ENCODE measurements around the gene CNIH2.
A peak's percentile ranks its signal among the peaks of the same experiment; 100 is the strongest.

The CNIH2 gene

DNA sequence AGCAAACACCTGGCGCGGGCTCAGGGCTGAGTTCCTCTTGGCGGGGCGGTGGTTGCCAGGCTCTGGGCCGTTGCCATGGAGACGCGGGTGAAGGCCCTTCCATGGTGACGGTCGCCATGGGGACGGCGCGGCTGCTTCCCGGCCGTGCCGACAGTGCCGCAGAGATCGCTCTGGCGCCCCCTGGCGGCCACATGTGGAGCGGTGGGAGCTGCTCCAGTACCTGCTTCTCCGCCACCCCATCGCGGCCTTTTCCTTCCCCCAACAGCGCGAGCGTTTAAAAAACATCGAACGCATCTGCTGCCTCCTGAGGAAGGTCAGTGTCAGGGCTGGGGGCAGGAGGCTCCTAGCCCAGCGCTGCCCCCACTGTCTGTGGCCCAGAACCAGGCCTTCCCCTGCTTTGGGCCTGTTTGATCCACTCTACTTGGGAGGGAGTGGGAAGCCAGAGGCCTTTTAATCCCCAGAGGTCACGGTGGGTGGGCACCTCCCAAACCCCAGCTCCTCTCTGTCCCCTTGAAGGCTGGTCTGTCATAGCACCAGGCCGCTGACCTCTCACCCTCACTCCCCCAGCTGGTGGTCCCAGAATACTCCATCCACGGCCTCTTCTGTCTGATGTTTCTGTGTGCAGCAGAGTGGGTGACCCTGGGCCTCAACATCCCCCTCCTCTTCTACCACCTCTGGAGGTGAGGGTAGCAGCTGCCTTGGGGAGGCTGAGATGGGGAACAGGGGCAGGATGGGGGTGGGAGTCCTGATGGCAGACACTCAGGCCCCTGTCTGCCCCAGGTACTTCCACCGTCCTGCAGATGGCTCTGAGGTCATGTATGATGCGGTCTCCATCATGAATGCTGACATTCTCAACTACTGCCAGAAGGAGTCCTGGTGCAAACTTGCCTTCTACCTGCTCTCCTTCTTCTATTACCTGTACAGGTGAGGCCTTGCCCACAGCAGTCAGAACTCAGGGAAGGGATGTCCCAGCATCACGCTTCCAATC lies 4.8 kb downstream of the CNIH2 start:
- DNase-seq (ENCODE audit: low read depth in 1 of 2, low spot score in 1 of 2): peak; percentile 97 to 98
- no peak for TF ChIP-seq JUND (IDR thresholded peaks at IDR 0.05; ENCODE audit: low read depth)
- in situ Hi-C loops (cut with HindIII; ENCODE audit: low pct_unique_long_range_greater_than_20kb, low sequenced_read_pairs): no loop called here

DNA sequence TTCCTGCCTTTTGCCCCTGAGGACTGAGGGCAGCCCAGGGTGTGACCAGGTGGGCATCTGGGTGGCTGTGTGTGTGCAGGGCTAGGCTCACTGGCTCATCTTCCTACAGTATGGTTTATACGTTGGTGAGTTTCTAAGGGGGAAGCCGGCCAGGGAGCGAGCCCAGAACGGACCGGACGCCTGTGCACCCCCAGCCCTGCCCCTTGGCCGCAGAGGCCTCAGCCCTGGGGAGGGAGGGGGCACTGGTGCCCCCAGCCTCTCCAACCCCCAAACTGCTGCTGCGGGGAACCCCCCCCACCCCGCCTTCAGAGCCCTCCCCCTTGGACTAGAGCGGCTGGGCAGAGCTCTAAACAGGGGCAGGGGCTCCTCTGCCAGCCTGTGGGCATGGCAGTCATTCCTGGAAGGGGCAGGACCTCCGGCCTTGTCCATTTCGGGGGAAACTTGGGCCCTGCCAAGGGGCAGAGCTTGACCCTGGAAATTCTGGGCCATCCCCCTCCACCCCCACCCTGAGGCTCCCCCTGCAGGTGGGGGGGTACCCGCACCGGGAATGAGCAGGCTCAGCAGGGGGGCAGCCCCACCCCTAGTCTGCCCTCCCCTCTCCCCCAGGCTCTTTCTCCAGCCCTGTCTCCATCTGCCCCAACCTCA lies 5.6 kb downstream of the CNIH2 start:
- in situ Hi-C loops (cut with HindIII; ENCODE audit: low pct_unique_long_range_greater_than_20kb, low sequenced_read_pairs): no loop called here
- TF ChIP-seq JUND (IDR thresholded peaks at IDR 0.05; ENCODE audit: low read depth): no peak
- DNase-seq (ENCODE audit: low read depth in 1 of 2, low spot score in 1 of 2): no peak

DNA sequence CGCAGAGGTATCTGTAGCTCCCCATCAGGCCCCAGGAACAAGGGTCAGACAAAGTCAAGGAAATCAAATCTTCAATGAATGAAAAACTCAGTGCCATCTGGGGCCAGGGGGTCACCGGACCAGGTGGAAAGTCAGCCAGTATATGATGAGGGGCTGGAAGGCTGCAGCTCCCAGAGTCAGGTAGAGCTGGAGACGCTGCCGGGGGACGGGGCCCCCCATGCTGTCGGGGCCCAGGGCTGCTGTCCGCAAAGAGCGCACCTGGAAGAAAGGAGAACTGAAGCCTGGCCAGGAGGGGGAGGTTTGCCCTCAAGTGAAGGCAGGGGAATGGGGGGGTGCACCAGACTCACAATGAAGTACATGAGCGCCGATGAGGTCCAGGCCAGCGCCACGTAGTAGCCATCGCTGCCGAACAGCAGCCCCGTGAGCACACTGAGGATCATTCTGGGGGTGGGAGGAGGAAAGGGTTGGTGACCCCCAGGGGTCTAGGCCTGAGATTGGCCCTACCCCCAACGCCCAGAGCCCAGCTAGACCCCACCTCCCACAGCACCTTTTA lies 6.6 kb downstream of the CNIH2 start:
- in situ Hi-C loops (cut with HindIII; ENCODE audit: low pct_unique_long_range_greater_than_20kb, low sequenced_read_pairs): no loop called here
- TF ChIP-seq JUND (IDR thresholded peaks at IDR 0.05; ENCODE audit: low read depth): no peak

DNA sequence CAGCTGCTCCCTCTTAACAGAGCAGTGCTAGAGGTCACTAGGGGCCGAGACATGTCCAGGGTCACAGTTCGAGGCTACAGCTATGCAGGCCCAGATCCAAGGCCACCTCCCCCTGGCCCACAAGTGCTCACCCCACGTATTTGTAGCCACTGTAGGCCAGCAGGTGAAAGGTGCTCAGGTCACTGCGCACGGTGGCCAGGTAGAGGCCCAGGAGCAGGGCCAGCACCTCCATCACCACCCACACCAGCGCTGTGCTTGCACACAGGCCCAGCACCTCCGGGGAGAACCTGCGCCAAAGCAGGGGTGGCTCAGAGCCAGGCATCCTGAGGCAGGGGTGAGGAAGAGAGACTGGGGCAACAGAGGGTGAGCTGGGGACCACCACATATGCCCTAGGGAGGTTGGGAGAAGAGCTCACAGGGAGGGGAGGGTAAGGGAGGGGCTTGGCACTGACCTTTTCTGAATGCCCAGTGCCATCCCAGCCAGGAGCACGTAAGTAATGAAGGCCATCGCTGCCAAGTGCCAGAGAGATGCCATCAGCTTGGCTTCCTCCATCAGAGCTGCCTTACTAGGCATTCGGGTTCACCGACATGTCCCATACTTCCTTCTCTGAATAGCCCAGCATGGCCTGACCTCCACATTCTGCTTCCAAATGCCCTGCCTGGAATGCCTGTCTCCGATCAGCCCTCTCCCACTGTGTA lies 7.4 kb downstream of the CNIH2 start:
- in situ Hi-C loops (cut with HindIII; ENCODE audit: low pct_unique_long_range_greater_than_20kb, low sequenced_read_pairs): no loop called here
- no peak for TF ChIP-seq JUND (IDR thresholded peaks at IDR 0.05; ENCODE audit: low read depth)
- no peak for DNase-seq (ENCODE audit: low read depth in 1 of 2, low spot score in 1 of 2)

More for the DNA sequence above, 6.6 kb downstream of the CNIH2 start:
- no peak for DNase-seq (ENCODE audit: low read depth in 1 of 2, low spot score in 1 of 2)

DNA sequence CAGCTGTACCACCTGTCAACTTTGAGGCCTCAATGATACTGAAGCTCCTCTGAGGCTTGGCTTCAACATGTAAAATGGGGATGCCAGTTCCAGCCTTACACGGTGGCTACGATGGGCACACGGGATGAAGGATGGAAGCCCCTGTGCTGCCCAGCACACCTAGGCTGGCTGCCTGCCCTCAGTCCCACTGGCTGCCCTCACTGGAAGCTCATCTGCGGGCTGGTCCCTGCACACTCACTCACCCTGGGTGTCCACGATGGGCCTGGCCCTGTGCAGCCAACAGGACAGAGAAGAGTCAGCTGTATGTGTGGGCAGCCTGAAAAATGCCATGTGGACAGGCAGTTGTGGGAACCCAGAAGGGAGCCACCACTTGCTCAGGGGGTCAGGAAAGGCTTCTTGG lies 8.7 kb downstream of the CNIH2 start:
- in situ Hi-C loops (cut with HindIII; ENCODE audit: low pct_unique_long_range_greater_than_20kb, low sequenced_read_pairs): no loop called here
- no peak for TF ChIP-seq JUND (IDR thresholded peaks at IDR 0.05; ENCODE audit: low read depth)
- no peak for DNase-seq (ENCODE audit: low read depth in 1 of 2, low spot score in 1 of 2)

DNA sequence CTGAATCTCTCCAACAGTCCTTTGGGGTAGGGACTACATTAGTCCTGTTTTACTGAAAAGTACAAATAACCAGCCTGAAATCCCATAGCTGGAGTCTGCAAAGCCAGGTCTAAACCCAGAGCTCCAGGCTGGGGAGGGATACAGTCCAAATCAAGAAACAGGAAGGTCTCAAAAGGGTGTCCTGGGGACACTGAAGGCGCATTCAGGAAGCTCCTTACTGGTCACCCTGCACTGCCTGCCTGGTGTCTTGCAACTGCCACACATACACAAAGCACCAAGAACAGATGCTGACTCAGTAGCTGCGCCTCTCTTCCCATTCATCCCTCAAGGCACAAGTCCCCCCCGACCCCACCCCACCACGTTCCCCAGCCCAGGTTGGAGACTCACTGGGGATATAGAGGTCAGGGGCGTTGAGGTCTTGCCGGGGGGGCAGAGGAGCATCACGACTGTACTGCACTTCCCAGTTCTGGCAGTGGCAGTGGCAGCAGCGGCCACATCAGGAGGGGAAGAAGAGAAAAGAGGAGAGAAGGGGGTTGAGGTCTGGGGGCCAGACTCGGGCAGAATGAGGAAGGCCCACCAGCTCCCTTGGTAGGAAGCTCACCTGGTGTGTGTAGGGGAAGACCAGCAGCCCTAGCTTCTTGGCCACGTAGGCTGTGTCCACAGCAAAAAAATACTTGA lies 9.4 kb downstream of the CNIH2 start:
- DNase-seq (ENCODE audit: low read depth in 1 of 2, low spot score in 1 of 2): no peak
- no peak for TF ChIP-seq JUND (IDR thresholded peaks at IDR 0.05; ENCODE audit: low read depth)
- in situ Hi-C loops (cut with HindIII; ENCODE audit: low pct_unique_long_range_greater_than_20kb, low sequenced_read_pairs): no loop called here

DNA sequence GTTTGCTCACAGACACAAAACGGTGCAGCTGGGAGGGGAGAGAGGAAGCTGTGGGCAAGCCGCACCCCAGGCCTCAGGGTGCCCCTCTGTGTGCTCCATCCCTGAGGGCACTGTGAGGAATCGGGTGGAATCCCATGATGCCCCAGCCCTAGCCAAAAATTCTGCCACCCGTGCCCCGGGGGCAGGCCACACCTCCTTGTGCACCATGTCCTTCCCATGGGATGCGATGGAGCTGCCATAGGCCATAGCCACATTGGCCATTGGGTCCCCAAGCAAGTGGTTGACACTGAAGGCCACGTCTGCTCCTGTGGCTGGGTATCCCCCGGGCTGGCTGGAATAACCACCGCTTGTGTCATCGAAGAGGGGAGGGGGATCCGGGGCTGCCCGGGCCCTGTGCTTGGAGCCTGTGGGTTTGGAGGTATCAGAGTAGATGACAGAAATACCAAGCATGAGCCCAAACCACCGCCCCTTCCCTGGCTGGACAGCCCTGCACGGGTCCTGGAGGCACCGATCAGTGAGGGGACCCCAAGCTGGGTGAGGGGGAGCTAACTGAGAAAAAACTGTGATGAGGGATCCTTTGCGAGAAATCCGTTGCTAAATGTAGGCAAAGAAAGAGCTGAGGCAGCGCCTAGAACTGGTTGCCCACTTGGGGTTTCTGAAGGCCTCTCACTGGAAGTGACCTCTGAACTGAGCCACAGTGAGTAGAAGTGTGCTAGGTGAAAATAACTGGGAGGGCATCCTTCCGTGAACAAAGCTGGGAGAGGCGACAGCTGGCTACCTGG lies 10.1 kb downstream of the CNIH2 start:
- TF ChIP-seq JUND (IDR thresholded peaks at IDR 0.05; ENCODE audit: low read depth): no peak
- DNase-seq (ENCODE audit: low read depth in 1 of 2, low spot score in 1 of 2): no peak
- in situ Hi-C loops (cut with HindIII; ENCODE audit: low pct_unique_long_range_greater_than_20kb, low sequenced_read_pairs): no loop called here

DNA sequence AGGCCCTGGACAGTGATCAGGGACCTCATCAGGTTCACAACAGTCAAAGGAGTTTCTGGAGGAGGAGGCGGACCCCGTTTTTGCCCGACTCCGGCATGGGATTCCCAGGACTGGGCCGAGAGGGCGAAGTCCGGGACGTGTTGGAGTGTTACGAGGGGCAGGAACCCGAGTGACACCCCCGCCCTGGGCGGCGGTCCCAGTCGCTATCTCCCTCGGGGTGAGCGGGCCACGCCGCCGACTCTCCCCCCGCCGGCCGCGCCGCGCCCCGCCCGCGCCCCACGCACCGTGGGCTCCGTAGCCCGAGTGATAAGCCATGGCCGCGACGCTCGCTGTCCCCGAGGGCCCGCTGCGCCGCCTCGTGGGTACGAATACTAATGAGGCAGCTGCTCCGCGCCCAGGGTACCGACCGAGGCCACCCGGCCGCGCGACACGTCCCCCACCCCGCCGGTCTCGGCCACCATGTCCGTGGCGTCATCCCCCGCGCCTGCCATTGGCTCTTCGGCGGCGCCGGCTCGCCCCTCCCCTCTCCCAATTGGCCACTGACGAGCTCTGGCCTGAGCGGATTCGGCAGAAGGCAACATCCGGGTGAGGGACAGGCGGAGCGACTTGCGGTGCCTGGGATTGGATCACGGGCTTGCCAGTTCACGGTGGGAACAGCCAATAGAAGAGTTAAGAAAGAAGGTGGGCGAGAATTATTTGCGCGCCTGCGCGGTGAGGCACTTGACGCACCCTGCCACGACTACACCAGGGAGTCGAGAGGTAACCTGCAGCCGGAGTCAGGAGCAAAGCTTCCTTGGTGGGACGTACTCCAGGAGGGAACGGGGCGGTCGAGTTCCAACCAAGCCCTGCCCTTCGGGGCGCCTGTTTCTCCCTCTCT lies 10.9 kb downstream of the CNIH2 start, which contains the start of gene YIF1A:
Gene YIF1A, minus strand, starts transcription at position 473 of the 877 bp plus-strand sequence. Its CDS starts 158 bp downstream, at position 315.
- in situ Hi-C loops (cut with HindIII; ENCODE audit: low pct_unique_long_range_greater_than_20kb, low sequenced_read_pairs): no loop called here
- DNase-seq (ENCODE audit: low read depth in 1 of 2, low spot score in 1 of 2): peak; percentile 100
- no peak for TF ChIP-seq JUND (IDR thresholded peaks at IDR 0.05; ENCODE audit: low read depth)

DNA sequence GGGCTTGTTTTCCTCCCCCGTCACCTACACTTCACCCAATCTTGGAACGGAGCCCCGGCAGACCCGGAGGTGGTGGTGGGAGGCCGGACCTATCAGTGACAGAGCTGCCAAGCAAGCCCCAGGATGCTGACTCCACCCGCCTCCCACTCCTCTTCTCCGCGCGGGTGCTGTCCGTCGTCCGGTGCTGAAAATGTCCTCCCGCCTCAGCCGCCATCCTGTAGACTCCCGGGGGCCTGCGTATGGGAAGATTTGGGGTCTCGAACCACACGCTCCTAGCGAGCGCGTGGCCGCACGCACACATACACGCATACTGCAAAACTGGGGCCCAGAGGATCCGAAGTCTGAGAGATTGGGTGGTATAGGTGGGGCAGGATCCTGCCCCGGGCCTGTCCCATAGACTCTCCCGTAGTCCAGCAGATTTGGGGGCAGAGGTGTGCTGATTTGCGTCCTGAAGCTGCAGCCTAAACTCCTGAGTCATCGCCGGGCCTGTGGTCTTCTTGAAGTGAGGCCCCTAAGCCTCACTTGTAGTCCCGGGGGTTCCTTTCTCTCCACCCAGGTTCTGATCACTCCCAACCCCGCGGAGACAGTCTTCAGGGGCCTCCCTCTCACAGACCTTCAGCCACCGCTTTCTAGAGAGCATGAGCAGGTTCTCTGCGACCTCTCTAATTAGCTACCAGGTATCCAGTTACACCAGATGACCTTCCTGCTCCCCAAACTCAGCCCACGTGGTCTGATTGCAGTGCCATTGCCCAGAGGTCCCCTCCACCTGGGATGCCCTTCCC lies 11.8 kb downstream of the CNIH2 start:
- DNase-seq (ENCODE audit: low read depth in 1 of 2, low spot score in 1 of 2): peak; percentile 82 to 89
- in situ Hi-C loops (cut with HindIII; ENCODE audit: low pct_unique_long_range_greater_than_20kb, low sequenced_read_pairs): no loop called here
- TF ChIP-seq JUND (IDR thresholded peaks at IDR 0.05; ENCODE audit: low read depth): no peak

DNA sequence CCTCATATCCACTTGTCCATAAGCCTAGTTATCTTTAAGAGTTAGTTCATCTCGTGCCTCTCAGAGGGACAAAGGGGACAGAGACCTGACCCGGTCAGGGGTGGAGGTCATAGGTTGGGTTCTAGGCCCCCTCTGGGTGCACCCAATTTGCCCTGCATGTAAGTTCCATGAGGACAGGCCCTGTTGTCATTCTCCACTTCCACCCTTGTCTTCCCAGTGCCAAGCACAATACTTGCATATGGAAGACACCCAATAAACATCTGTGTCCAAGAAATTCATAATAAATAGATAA lies 12.3 kb downstream of the CNIH2 start:
- no peak for TF ChIP-seq JUND (IDR thresholded peaks at IDR 0.05; ENCODE audit: low read depth)

More for the DNA sequence above, 12.3 kb downstream of the CNIH2 start:
- no peak for DNase-seq (ENCODE audit: low read depth in 1 of 2, low spot score in 1 of 2)
- in situ Hi-C loops (cut with HindIII; ENCODE audit: low pct_unique_long_range_greater_than_20kb, low sequenced_read_pairs): no loop called here
